GM23338 (cell line): ENCODE measurements around the gene EBPL.

Source experiments
- CREB1 ChIP-seq: fragments of 250-450 bp; sonication (Bioruptor Pico); IDR thresholded peaks from 2 replicates; pipeline ENCODE4 v1.5.0; 2020; ENCODE audit warnings: low read depth, mild to moderate bottlenecking, moderate library complexity
- CTCF ChIP-seq, 2 experiments: fragments of 200-600 bp in 1 of 2; sonication (generic) in 1 of 2; conservative IDR thresholded peaks; 2 replicates each; pipeline versions ENCODE4 v1.5.1 to v1.6.1; 2016 to 2017; ENCODE audit warnings: antibody characterized with exemption in 2 of 2, low read depth in 2 of 2, mild to moderate bottlenecking in 2 of 2, moderate library complexity in 1 of 2
- EZH2 ChIP-seq: fragments of 200-600 bp; sonication (generic); IDR thresholded peaks from one replicate; pipeline ENCODE4 v1.8.0; 2017; ENCODE audit warnings: antibody characterized with exemption, mild to moderate bottlenecking, low read depth; ENCODE audit not compliant: unreplicated experiment
- EZH2phosphoT487 ChIP-seq: fragments of 200-600 bp; sonication (generic); IDR thresholded peaks from one replicate; pipeline ENCODE4 v1.8.1; 2018; ENCODE audit warnings: antibody characterized with exemption; ENCODE audit not compliant: unreplicated experiment
- POLR2AphosphoS5 ChIP-seq: IDR thresholded peaks from 2 replicates; pipeline ENCODE4 v1.6.1; 2016; ENCODE audit warnings: antibody characterized with exemption, low read depth
- REST ChIP-seq: IDR thresholded peaks from one replicate; pipeline ENCODE4 v1.6.1; 2018; ENCODE audit warnings: antibody characterized with exemption; ENCODE audit not compliant: unreplicated experiment

- TF ChIP-seq CTCF (conservative IDR thresholded peaks at IDR 0.05; ENCODE audit: low read depth in 2 of 2) (no peak), EZH2 (no peak), EZH2phosphoT487 (no peak), POLR2AphosphoS5 (no peak), CREB1 (CRISPR knock-in tag) (no peak), REST (no peak)
These were observed 23.5 kb downstream of the EBPL start for GRCh38 chr13:49667773-49668172.
